Activated T-cell treated with anti-CD3 and anti-CD28 coated beads, Interleukin-2, amount 50 U/mL, for 4 hours (primary cell): ENCODE results near the gene PTX4. TPM values are rescaled to one million over a fixed set of nuclear protein-coding genes. Genes with fewer than 3 reads are reported as not detected.
A peak's percentile ranks its signal among the peaks of the same experiment; 100 is the strongest.
"Not testable (repeated sequence)": the region's sequence is repeated elsewhere in the genome, so short reads cannot be mapped to it uniquely, and the experiment has no call there.

Experiments used
- ATAC-seq, 2 donors: fragments of 200-7000 bp; cut with Tn5 transposase; one replicate each; pipeline ENCODE4 v1.10.0; 2021
- DNase-seq: peaks from one replicate; pipeline ENCODE4 v3.0.0-alpha.2; 2020
- H3K27me3 Mint-ChIP-seq: one replicate; pipeline ENCODE4 v1.8.0; 2021; ENCODE audit warnings: low read depth, mixed read lengths
- H3K36me3 Mint-ChIP-seq: one replicate; pipeline ENCODE4 v1.8.0; 2022; ENCODE audit warnings: mixed read lengths; ENCODE audit not compliant: insufficient read depth
- H3K4me1 Mint-ChIP-seq: one replicate; pipeline ENCODE4 v1.8.0; 2021; ENCODE audit warnings: low read depth, mixed read lengths
- H3K4me3 Mint-ChIP-seq: one replicate; pipeline ENCODE4 v1.8.0; 2021; ENCODE audit warnings: mild to moderate bottlenecking, moderate library complexity, mixed read lengths
- H3K9me3 Mint-ChIP-seq: one replicate; pipeline ENCODE4 v1.8.0; 2021; ENCODE audit warnings: mixed read lengths
- total RNA-seq, 3 donors: library from RNA; stranded (reverse); gene quantifications; one replicate each; pipeline ENCODE4 v1.2.1, GENCODE V29; 2021

PTX4 gene
- total RNA-seq, 3 donors from 2014 or later, result 0.28 TPM; not detected in 2

DNA sequence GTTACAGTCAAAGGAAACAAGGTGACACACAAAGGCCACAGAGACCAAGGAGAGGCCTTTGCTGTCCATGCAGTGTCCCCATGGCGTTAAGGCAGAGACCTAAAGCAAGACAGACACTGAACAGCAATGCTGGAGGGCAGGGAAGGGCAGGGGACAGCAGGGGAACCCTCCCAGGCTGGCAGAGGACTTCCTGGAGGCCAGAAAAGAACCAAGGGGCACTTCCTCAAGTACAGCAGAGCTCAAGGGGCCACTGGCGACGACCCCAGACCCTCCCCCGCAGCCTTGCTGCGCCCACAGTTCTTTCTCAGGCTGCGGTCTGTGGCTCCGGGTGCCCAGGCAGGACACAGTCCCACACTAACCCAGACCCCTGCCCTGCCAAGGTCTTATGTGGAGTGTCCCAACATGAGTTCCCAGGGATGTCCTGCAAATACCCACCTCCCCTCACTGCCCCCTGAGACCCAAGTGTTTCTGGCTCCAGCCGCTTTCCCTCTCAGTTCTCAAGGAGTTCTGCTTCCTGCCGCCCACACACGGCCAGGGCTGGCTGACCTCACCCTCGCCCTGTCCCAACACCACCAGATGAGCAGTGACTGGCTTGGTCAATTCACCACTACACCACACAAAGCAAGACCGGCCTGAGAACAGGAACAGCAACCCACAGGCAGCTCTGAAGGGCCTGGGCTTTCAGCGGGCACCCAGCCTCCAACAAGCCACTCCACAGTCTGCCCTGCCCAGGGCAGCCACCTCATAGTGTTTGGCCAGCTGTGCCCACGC, 18.1 kb downstream of the PTX4 start:
- DNase-seq (no peak), ATAC-seq (no peak)
- Mint-ChIP-seq H3K9me3 (no peaks in the 10 kb centered on the region), H3K27me3 (no peaks in the 10 kb centered on the region), H3K36me3 (peaks cover 2% of the 10 kb centered on the region), H3K4me1 (peaks cover 35% of the 10 kb centered on the region), H3K4me3 (no peak overlapping the region)

DNA sequence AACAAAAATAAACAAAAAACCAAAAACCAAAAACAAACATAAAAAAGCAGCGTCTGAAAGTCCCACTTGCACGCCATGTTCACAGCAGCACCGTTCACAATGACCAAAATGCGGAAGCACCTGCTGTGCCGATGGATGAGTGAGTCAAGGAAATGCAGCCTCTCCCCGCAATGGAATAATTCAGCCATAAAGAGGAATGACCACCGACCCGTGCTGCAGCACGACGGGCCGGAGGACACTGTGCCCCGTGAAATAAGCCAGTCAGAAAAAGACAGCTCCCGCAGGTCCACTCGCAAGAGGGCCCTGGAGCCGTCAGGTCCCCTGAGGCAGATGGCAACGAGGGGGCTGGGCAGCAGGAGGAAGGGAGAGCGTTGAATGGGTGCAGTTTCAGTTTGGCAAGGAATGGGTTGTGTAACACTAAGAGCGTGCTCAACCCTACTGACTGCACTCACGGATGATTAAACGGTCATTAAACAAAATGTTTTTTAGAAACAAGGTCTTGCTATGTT, 19.0 kb downstream of the PTX4 start:
- H3K4me1 Mint-ChIP-seq, result peaks cover 32% of the 10 kb centered on the region
- DNase-seq, result no peak
- peak overlapping the region; percentile 25 for H3K4me3 Mint-ChIP-seq
- no peak for ATAC-seq
- no peaks in the 10 kb centered on the region for H3K27me3 Mint-ChIP-seq
- H3K9me3 Mint-ChIP-seq, result no peaks in the 10 kb centered on the region
- H3K36me3 Mint-ChIP-seq, result peaks cover 2% of the 10 kb centered on the region

DNA sequence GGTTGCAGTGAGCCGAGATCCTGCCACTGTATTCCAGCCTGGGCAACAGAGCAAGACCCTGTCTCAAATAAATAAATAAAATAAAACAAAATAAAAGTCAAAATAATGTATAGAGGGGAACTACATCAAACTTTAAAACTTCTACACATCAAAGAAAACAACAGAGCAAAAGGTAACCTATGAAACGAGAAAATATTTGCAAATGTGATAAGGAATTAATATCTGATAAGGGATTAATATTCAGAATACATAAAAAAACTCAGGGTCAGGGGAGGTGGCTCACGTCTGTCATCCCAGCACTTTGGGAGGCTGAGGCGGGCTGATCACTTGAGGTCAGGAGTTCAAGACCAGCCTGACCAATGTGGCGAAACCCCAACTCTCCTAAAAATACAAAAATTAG, 19.6 kb downstream of the PTX4 start:
- H3K27me3 Mint-ChIP-seq, ATAC-seq, H3K36me3 Mint-ChIP-seq: not testable (repeated sequence)

DNA sequence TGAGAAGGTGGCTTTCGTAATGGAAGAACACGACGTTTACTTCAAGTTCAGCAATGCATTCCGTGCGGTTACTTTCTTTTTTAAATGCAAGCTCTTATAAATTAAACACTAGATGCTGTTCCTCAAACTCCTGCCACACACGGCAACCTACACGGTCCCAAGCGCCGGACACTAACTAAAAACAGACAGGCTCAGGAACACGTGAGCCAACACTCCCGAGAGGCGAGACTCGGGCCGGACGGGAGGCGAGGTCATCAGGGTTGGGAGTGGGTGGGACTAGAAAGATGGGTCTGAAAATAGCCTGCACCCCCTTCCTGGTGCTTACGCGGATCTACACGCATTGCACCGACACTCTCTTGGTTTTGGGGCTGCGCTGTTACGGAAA, 20.3 kb downstream of the PTX4 start:
- ATAC-seq (no peak), DNase-seq (no peak)
- Mint-ChIP-seq H3K4me3 (no peak overlapping the region), H3K27me3 (no peaks in the 10 kb centered on the region), H3K36me3 (peaks cover 2% of the 10 kb centered on the region), H3K9me3 (no peaks in the 10 kb centered on the region), H3K4me1 (peaks cover 29% of the 10 kb centered on the region)

More for the DNA sequence above, 19.6 kb downstream of the PTX4 start:
- H3K4me3 Mint-ChIP-seq, H3K9me3 Mint-ChIP-seq, DNase-seq: not testable (repeated sequence)
- H3K4me1 Mint-ChIP-seq, result peaks cover 31% of the 10 kb centered on the region

DNA sequence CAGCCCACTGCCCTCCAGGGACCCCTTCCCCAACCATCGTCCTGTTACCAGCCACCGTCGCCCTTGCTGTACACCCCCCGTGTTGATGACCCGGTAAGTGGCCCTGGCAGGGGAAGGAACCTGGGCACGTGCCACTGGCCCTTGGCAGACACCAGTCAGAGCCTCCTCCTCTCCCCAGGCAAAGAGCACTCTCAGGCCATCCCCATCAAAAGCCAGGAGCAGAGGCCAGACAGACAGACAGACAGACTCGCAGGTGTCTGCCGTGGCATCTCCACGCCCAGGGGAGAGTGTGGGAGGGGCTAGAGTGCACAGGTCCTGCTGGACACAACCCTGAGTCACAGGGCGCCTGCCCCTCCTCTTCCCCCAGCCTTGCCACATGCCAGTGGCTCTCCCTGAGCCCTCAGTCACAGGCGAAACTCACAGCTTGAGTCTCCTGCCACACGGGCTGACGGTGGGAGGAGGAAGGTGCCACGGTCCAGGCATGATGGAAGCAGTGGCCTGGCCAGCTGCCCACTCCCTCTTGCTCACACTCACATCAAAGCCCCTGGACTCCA, 21.7 kb downstream of the PTX4 start:
- ATAC-seq (no peak), DNase-seq (no peak)
- Mint-ChIP-seq H3K4me1 (peaks cover 21% of the 10 kb centered on the region), H3K36me3 (peaks cover 4% of the 10 kb centered on the region), H3K9me3 (no peaks in the 10 kb centered on the region), H3K27me3 (no peaks in the 10 kb centered on the region), H3K4me3 (no peak overlapping the region)

DNA sequence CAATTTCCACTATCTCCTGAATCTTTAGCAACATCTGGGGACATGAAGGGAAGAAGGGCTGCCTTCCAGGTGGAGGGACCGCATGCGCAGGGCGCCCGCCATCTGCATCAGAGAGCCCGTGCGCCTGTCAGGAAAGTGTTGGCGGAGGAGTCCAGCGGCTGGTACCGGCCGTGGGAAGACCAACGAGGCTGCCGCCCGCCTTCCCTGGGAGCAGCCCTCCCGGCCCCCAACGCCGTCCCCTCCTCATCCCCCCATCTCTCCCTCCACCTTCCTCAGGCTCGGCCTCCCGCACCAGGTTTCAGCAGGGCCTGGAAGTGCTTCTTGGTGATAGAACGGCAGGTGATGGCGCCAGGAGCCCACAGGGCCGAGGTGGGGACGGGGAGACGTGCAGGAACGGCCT, 22.7 kb downstream of the PTX4 start:
- H3K4me3 Mint-ChIP-seq, result no peak overlapping the region
- DNase-seq, result no peak
- peaks cover 4% of the 10 kb centered on the region for H3K36me3 Mint-ChIP-seq
- H3K27me3 Mint-ChIP-seq, result no peaks in the 10 kb centered on the region
- H3K4me1 Mint-ChIP-seq, result peaks cover 13% of the 10 kb centered on the region
- ATAC-seq, result no peak
- H3K9me3 Mint-ChIP-seq, result no peaks in the 10 kb centered on the region

DNA sequence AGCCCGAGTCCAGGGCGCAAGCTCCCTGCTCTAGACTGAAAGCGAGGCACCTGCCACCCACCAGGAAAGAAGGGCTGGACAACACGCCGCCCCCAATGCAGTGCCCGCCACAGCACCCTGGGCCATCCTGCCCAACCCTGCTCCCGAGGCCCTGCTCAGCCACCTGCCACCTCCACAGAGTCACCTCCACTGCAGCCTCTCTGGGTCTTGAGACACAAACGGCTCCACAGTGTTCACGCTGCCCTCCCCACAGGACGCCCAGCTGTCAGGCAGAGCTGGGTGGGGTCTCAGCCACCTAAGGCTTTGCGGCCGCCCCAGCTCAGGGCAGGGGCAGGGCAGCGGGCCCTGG, 23.2 kb downstream of the PTX4 start:
- no peak overlapping the region for H3K4me3 Mint-ChIP-seq
- H3K36me3 Mint-ChIP-seq, result peaks cover 4% of the 10 kb centered on the region
- H3K4me1 Mint-ChIP-seq, result peaks cover 9% of the 10 kb centered on the region
- H3K9me3 Mint-ChIP-seq, result no peaks in the 10 kb centered on the region
- no peaks in the 10 kb centered on the region for H3K27me3 Mint-ChIP-seq
- DNase-seq (no peak), ATAC-seq (no peak)

DNA sequence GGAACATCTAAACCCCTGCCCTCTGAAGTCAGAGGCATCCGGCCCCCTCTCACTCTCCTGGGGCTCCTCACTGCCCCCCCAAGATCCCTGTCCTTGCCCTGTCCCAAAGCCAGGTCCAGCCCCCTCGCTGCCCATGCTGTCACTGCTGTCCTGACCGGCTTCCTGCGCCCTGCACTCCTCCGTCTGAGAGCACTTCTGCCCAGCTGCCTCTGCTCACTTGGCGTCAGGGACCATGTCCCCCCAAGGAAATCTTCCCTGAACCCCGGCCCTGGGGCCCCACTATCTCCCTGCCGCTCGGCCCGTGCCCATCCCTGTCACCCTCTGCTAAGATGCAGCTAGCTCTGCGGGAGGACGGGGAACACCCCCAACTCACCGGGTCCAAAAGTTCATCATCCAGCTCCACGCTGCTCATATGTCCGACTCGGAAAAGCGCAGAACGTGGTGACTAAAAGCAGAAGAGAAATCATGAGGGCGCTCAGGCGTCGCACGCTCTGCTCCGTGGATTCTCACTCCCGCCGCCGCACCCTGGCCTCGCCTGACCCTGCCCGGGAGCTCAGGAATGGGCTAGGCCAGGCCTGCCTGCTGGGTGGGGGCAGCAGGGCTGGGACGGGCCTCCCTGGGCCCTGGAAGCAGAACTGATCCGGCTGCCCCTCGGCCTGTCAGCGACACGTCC, 23.7 kb downstream of the PTX4 start:
- Mint-ChIP-seq H3K27me3 (no peaks in the 10 kb centered on the region), H3K4me1 (peaks cover 8% of the 10 kb centered on the region), H3K9me3 (no peaks in the 10 kb centered on the region), H3K36me3 (peaks cover 4% of the 10 kb centered on the region), H3K4me3 (no peak overlapping the region)
- ATAC-seq, result no peak
- DNase-seq, result no peak

DNA sequence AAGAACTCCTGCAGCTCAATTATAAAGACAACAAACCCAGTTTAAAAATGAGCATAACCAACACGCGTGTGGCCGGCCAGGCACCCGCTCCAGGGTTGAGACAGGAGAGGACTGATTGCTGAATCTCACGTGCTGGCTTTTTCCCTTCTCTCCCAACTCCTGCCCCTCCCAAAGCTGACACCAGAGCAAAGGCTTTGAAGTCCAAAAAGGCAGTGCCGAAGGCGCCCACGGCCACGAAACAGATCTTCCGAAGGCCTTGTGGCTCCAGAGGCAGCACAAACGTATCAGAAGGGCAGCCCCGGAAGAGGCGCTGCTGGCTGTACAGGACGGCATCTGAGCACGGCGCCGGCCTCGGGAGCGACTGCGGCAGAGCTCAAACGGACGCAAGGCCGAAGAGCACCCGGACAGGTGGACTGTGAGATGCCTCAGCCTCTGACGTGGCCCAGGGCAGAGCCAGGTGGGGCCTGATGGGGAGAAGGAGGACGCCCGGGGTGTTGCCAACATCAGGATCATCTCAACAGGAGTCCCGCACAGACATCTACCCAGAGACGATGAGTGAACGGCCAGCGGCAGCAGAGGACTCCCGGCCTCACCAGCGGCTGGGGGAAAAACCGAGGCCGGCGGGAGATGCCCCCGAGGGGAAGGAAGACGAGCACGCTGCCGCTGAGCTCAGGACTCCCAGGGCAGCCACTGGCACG, 24.4 kb downstream of the PTX4 start:
- peaks cover 3% of the 10 kb centered on the region for H3K4me1 Mint-ChIP-seq
- H3K4me3 Mint-ChIP-seq, result no peak overlapping the region
- H3K36me3 Mint-ChIP-seq, result peaks cover 3% of the 10 kb centered on the region
- H3K27me3 Mint-ChIP-seq, result no peaks in the 10 kb centered on the region
- no peak for DNase-seq
- no peaks in the 10 kb centered on the region for H3K9me3 Mint-ChIP-seq
- no peak for ATAC-seq

DNA sequence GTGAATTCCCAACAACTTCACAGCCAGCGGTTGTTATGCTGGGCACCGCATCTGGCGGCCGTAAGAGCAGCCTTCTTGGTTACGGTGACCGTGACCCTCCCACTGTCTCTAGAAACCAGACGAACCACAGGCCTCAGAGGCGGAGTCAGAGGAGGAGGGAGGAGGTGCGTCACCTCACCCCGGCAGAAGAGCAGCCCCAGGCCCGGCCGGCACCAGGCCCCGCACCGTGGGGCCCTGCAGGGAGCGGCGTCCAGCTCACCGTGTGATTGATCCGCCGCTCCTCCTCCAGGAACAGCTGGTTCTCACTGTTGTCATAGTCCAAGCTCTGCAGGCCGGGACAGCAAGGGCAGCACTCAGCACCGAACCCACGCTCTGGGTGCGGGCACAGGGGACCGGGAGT, 27.6 kb downstream of the PTX4 start:
- no peaks in the 10 kb centered on the region for H3K4me1 Mint-ChIP-seq
- H3K4me3 Mint-ChIP-seq, result no peak overlapping the region
- no peak for ATAC-seq
- peaks cover 3% of the 10 kb centered on the region for H3K36me3 Mint-ChIP-seq
- H3K9me3 Mint-ChIP-seq, result no peaks in the 10 kb centered on the region
- DNase-seq, result no peak
- no peaks in the 10 kb centered on the region for H3K27me3 Mint-ChIP-seq

DNA sequence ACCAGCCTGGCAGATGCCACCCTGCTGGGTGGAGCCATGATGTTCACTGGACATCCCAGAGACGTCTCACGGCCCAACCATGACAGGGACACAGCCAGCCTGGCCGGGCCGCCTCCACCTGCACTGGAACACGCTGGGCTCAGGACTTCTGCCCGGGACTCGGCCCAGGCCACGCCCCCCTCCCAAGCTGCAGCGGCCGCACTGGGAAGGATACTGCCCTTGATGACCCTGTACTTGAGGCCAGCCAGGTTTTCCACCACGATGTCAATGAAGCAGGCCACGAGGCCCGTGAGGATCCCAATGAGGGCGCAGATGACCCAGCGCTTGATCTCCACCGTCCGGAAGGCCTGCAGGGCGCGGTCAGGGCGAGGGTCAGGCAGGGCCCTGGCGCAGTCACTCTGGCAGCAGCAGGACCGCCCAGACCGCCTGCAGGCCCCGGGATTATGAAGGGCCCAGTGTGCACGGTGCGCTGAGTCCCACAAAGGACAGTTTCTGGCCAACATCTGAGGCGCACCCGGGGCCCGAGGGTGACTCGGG, 28.1 kb downstream of the PTX4 start:
- H3K36me3 Mint-ChIP-seq, result peaks cover 3% of the 10 kb centered on the region
- H3K4me3 Mint-ChIP-seq, result no peak overlapping the region
- ATAC-seq, result no peak
- no peaks in the 10 kb centered on the region for H3K27me3 Mint-ChIP-seq
- DNase-seq, result no peak
- no peaks in the 10 kb centered on the region for H3K4me1 Mint-ChIP-seq
- H3K9me3 Mint-ChIP-seq, result no peaks in the 10 kb centered on the region

DNA sequence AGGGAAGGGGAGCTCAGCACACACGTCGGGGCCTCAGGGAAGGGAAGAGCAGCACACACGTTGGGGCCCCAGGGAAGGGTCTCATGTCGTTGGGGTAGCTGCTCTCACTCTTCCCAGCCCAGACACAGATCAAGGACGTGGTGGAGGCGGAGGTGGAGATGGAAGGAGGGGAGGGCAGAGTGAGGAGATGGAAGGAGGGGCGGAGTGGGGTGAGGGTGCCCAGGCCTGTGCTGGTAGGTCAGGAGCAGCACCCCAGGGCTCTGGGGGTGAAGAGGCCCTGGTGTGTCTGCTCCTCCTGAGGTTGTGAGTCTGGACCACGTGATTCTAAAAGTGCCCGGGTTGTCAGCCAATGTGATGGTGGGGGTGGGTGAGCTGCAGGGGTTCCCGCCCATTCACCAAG, 28.8 kb downstream of the PTX4 start:
- ATAC-seq, result no peak

DNA sequence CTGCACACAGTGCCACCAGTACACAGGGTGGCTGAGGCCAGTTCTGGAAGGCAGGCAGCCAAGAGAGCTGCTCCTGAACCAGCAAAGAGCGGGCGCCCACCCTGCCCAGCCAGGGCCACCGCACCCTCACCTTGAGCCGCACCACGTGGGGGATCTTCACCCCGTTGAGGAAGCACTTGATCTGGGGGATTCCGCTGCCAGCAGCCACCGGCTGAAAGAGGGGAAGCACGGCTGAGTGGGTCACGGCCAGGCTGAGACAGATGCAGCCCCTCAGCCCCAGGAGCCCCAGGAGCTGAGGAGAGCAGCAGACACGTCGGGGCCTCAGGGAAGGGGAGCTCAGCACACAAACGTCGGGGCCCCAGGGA, 29.8 kb downstream of the PTX4 start:
- no peak for ATAC-seq
- DNase-seq, result no peak
- H3K9me3 Mint-ChIP-seq, result no peaks in the 10 kb centered on the region

More for the DNA sequence above, 28.8 kb downstream of the PTX4 start:
- Mint-ChIP-seq H3K36me3 (peaks cover 3% of the 10 kb centered on the region), H3K27me3 (no peaks in the 10 kb centered on the region), H3K4me3 (no peak overlapping the region), H3K4me1 (no peaks in the 10 kb centered on the region), H3K9me3 (no peaks in the 10 kb centered on the region)
- DNase-seq, result no peak

DNA sequence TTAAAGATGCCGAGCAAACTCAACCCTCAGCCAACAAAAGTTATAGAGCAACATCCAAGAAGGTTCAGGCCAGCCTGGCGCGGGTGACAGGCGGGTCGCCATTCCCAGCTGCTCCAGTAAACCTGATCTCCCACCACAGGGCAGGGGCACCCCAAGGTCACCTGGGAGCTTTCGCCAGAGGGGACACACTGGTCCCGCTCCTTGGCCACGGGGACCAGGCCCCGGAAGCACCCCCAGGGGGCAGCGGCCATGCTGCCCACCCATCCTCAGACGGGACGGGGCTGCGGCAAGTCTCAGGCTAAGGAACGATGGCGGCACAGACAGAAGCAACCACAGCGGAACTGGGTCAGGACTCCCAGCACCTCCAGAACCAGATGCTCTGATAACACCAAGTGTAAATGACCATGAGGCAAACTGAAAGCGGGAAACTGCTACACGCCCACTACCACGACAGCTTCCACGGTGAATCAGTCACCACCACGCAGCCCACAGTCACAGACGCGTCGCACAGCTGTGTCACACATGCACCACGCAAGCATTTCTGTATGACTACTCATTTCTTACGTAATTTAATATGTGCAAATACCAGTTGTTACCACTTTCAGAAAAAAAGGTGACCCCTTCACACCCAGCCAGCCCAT, 30.3 kb downstream of the PTX4 start:
- no peak overlapping the region for H3K4me3 Mint-ChIP-seq
- peaks cover 3% of the 10 kb centered on the region for H3K36me3 Mint-ChIP-seq
- H3K9me3 Mint-ChIP-seq, result no peaks in the 10 kb centered on the region
- DNase-seq (no peak), ATAC-seq (peak in 1 of 2 donors; percentile 86)
- no peaks in the 10 kb centered on the region for H3K4me1 Mint-ChIP-seq
- no peaks in the 10 kb centered on the region for H3K27me3 Mint-ChIP-seq

More for the DNA sequence above, 29.8 kb downstream of the PTX4 start:
- peaks cover 3% of the 10 kb centered on the region for H3K36me3 Mint-ChIP-seq
- H3K27me3 Mint-ChIP-seq, result no peaks in the 10 kb centered on the region
- no peak overlapping the region for H3K4me3 Mint-ChIP-seq
- no peaks in the 10 kb centered on the region for H3K4me1 Mint-ChIP-seq
